GM20000 (cell line): ENCODE results near the gene RHBDD1.

Source experiments
- DNase-seq: peaks from one replicate; pipeline ENCODE4 v3.0.0; 2012; ENCODE audit warnings: low spot score
- TF ChIP-seq, protein P1 (sequence below): IDR thresholded peaks from 2 replicates; pipeline ENCODE4 v1.5.1; 2012; ENCODE audit warnings: mild to moderate bottlenecking, control low read depth; ENCODE audit errors: extremely low read depth, missing control alignments

RHBDD1 gene

DNA sequence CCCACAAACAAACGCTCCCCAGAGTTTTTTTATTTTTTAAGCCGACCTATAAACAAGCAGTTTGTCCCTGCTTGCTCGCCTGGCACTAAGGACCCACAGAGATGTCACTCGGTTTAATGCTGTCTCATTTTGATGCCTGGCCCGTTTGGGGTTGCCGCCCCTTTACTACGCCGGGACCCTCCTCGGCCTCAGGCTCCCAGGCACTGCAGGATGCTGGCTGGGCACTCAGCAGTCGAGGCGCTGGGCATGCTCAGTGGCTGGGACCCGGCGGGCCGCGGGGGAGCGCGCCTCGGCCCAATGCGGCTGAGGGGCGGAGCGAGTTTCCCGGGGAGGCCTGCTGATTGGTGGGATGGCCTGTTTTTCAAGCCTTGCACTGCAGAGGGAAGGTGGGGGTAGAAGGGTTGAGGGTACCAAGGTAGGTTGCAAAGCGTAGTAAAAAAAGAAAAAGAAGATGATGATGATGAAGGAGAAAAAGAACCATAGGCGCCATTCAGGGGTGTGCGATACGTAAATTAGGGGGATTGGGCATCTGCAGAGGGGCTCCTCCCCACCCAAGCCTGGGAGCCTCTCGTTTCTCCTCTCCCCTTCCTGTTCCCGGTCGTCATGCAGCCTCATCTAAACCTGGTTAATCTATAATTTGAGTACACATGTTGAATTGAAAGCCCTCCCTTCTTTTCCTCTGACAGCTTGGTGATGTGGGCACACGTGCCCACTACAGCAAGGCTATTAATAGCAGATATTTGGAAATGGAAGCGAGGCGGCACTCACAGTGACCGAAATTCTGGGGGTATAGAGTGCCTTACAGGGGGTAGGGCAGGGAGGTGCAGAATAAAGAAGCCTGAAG is 34.7 kb upstream of the RHBDD1 start:
- TF ChIP-seq, protein P1, sequence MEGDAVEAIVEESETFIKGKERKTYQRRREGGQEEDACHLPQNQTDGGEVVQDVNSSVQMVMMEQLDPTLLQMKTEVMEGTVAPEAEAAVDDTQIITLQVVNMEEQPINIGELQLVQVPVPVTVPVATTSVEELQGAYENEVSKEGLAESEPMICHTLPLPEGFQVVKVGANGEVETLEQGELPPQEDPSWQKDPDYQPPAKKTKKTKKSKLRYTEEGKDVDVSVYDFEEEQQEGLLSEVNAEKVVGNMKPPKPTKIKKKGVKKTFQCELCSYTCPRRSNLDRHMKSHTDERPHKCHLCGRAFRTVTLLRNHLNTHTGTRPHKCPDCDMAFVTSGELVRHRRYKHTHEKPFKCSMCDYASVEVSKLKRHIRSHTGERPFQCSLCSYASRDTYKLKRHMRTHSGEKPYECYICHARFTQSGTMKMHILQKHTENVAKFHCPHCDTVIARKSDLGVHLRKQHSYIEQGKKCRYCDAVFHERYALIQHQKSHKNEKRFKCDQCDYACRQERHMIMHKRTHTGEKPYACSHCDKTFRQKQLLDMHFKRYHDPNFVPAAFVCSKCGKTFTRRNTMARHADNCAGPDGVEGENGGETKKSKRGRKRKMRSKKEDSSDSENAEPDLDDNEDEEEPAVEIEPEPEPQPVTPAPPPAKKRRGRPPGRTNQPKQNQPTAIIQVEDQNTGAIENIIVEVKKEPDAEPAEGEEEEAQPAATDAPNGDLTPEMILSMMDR, result no peak
- peak; percentile 92 for DNase-seq

DNA sequence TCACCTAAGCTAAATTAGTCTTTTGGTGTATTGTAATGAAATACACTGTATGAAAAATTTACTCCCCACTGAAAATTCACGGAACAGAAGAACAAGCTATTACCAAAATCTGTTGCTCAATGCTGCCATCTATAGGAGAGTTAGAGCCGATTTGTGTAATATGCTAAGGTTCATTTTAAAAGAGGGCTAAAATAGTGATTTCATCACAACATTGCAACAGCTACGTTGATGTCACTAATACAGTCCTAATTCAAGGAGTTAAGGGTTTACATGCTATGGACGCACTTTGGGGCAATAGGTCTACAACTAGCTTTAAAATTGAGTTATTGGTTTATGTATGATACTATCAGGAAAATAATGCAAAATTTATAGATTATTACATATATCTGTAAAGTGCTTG is 33.3 kb upstream of the RHBDD1 start:
- TF ChIP-seq, protein P1, result peak; percentile 35
- DNase-seq, result peak; percentile 65

DNA sequence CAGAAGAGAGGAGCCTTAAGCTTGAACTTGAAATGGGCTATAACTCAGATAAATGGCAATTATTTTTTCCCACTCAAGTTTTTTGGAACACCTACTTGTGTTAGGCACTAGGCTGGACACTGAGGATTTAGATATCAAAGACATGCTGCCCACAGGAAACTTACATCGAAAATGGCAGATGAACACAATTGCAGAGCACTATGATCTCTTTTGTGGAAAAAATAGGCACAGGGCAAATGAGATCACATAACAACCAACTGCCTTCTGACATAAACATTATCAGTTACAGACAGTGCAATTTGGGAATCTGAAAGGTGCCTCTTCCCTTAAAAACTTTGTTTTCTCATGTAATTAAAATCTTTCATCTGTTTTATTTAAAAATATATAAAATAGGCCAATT is 32.4 kb upstream of the RHBDD1 start:
- DNase-seq, result no peak
- TF ChIP-seq, protein P1, result no peak

DNA sequence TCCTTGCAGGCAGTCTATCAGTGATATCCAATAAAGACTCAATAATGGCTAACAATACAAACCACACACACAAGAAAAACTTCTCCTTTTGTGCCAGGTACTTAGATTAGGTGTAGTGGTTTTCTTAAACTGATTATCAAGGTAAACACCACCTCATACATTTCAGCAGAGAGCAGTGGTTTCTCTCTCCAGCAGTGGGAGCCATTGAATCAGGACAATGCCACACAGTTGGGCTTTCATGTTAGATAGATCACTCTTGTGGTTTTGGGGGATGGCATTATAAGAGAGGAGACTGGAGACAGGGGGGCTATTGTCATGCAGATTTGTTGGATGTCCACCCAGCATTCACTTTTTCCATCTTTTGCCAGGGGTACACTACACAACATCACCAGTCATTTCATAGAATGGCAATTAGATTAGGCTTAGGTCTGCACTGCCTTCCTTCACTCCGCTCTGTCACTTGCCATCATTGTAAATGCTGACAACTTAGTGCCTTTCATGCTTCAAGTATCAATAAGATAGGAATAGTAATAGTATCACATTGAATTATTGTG is 22.6 kb upstream of the RHBDD1 start:
- TF ChIP-seq, protein P1, result peak; percentile 33
- DNase-seq, result no peak

DNA sequence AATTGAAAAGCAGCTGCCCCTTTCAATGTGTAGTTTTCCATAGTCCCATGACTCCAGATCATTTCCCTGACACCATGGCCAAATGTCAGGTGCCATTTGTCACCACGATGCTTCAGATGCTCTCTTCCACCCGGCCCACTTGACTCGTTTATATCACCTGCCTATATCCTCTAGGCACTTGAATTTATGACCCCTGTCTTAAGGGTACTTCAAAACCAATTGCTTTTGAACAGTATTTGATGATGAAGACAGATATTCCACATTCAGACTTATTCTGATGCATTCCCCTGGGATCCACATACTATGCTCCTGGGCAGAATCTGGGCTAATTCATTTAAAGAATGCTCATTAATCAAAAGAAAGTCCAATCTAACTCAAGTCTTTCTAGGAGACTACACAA is 16.9 kb upstream of the RHBDD1 start:
- TF ChIP-seq, protein P1, result no peak

DNA sequence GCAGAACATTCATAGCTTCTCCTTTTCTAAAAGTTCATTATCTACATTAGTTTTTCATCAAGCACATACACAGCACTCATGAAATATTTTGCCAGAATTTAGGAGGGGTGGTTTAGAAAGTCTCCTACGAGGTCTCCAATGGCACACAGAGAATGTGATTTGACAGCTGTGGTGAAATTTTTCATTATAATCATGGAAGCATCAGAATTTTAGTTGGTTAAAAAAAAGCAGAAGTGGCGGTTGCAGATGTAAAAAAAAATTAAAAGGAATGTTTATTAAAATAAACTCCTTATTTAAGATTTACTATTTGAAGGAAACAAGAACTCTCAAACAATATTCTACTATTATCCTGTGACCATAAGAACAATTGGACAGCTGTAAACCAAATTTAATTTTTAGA is 10.8 kb upstream of the RHBDD1 start:
- DNase-seq, result no peak
- TF ChIP-seq, protein P1, result no peak

More for the DNA sequence above, 16.9 kb upstream of the RHBDD1 start:
- no peak for DNase-seq

DNA sequence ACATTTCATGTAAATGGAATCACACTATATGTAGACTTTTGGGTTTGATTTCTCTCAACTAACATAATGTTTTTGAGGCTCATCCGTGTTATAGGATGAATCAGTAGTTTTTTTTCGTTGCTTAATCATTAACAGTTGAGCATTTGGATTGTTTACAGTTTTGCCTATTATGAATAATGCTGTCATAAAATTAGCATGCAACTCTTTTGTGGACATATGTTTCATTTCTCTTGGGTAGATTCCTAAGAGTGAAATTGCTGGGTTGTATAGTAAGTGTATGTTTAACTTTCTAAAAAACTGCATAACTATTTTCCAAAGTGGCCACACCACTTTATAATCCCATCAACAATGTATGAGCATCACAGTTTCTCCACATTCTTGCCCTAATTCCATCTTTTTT is 7.7 kb upstream of the RHBDD1 start:
- TF ChIP-seq, protein P1, result no peak

More for the DNA sequence above, 7.7 kb upstream of the RHBDD1 start:
- no peak for DNase-seq
